Psoas muscle (tissue), 8 donors: ENCODE measurements around the gene DCAF4L1. TPM values are rescaled to one million over a fixed set of nuclear protein-coding genes. Genes with fewer than 3 reads are reported as not detected.

Experiments used
- ATAC-seq, 4 donors: fragments of 200-7000 bp; cut with Tn5 transposase; one replicate each; pipeline ENCODE4 v1.9.1; 2020; ENCODE audit warnings: moderate library complexity in 3 of 4, mild to moderate bottlenecking in 2 of 4
- DNase-seq, 2 donors: peaks; one replicate each; pipeline ENCODE4 v3.0.0-alpha.2; 2020
- H3K27ac ChIP-seq: fragments of 200-600 bp; one replicate; pipeline ENCODE4 v1.8.0; 2022
- H3K27me3 ChIP-seq, 3 donors: fragments of 200-600 bp in 1 of 3; one replicate each; pipeline versions ENCODE4 v1.6.1 to v1.8.0; 2013 to 2022; ENCODE audit warnings: low read length in 2 of 3, mild to moderate bottlenecking in 2 of 3, moderate library complexity in 1 of 3; ENCODE audit not compliant: insufficient read depth in 3 of 3
- H3K36me3 ChIP-seq, 2 donors: fragments of 200-600 bp in 1 of 2; one replicate each; pipeline versions ENCODE4 v1.6.1 to v1.8.0; 2013 to 2022; ENCODE audit warnings: low read depth in 1 of 2, mild to moderate bottlenecking in 1 of 2, moderate library complexity in 1 of 2; ENCODE audit not compliant: insufficient read depth in 1 of 2
- H3K4me1 ChIP-seq: fragments of 200-600 bp; one replicate; pipeline ENCODE4 v1.8.0; 2022
- H3K4me3 ChIP-seq: fragments of 200-600 bp; one replicate; pipeline ENCODE4 v1.8.0; 2022; ENCODE audit warnings: mild to moderate bottlenecking
- H3K9me3 ChIP-seq: fragments of 200-600 bp; one replicate; pipeline ENCODE4 v1.8.0; 2022
- CTCF ChIP-seq: fragments of 200-600 bp; IDR thresholded peaks from one replicate; pipeline ENCODE4 v1.8.0; 2022; ENCODE audit warnings: antibody characterized with exemption
- whole genome bisulfite sequencing, 3 donors: extraction: QIAGEN DNeasy Blood & Tissue Kit; methylation state at CpG; one replicate each; pipeline versions ENCODE4 v1.1.6 to v1.1.7; 2013; 5-methylcytosine and 5-hydroxymethylcytosine counted together
- intact Hi-C, 2 donors: fragments of 100-400 bp; cut with DNase I; formaldehyde crosslinking; loops; one replicate each; pipeline versions ENCODE4 v1.11.0 to v1.14.2; 2022
- polyA plus RNA-seq, 3 donors: library from polyadenylated mRNA; stranded (reverse); fragments of 200-250 nt; gene quantifications; one replicate each; pipeline ENCODE4 v1.2.3, GENCODE V29; 2013
- total RNA-seq, 4 donors: library from RNA; stranded (reverse); fragmentation: NEBNext Ultra II Directional in 2 of 4; extraction: Animal tissue kit (Norgen Biotek cat#: 25700) in 2 of 4; gene quantifications; one replicate each; pipeline versions ENCODE4 v1.2.1 to v1.2.4, GENCODE V29; 2021 to 2023
- donor health status: healthy with polysubstance abuse.
- donor health status: DM: no; HTN: no; CAD: no; lungs with moderate emphysema.
- donor health status: Bipolar disorder and iron deficiency.
- donor health status: healthy.
- donor health status: DM: yes; HTN: yes; CAD: no.
- donor health status: DM: no; HTN: no; CAD: no.
- donor health status: DM: no; HTN: no; CAD: no.
- donor health status: DM: yes; HTN: yes; CAD: no.

Gene DCAF4L1
- total and polyA plus RNA-seq, 7 donors: 0.04 to 1.1 (median 0.25) TPM

- Histone ChIP-seq H3K9me3 (no peaks in the 10 kb centered on the region), H3K27me3 (no peaks in the 10 kb centered on the region), H3K4me1 (peaks cover 34% of the 10 kb centered on the region), H3K27ac (peak within 1 kb of the TSS; percentile 87), H3K4me3 (peak within 1 kb of the TSS; percentile 92), H3K36me3 (peaks cover 0 to 18% of the 10 kb centered on the region in 2 donors)
- ATAC-seq: peak; percentile 93 to 99 (median 96)
- WGBS, 3 donors: 1% methylated on average over 47 to 49 of the region's 49 CpGs
- peak; percentile 29 for TF ChIP-seq CTCF
- peak; percentile 85 to 91 for DNase-seq
- intact Hi-C loops: loop anchor here in 1 of 2 donors (2.0 kb wide), 1 partner anchor 56 kb away; the partner anchor contains the start of gene SLC30A9
These were observed 46.5 kb upstream of the DCAF4L1 start, which contains the start of gene TMEM33 for GRCh38 chr4:41934901-41935651. TMEM33 (plus strand) TSS chr4:41935429; CDS start chr4:41935485, 56 bp downstream.

GRCh38 chr4:41935652-41936021 is 45.9 kb upstream of the DCAF4L1 start:
- Histone ChIP-seq H3K9me3 (no peaks in the 10 kb centered on the region), H3K4me3 (peak overlapping the region; percentile 92), H3K27me3 (no peaks in the 10 kb centered on the region), H3K4me1 (peaks cover 34% of the 10 kb centered on the region), H3K36me3 (peaks cover 0 to 22% of the 10 kb centered on the region in 2 donors), H3K27ac (peak overlapping the region; percentile 87)
- no peak for TF ChIP-seq CTCF
- ATAC-seq (peak; percentile 28 to 60 (median 44)), DNase-seq (no peak)
- 1% methylated on average over 12 of the region's 12 CpGs for WGBS, 3 donors
- intact Hi-C loops: loop anchor here in 1 of 2 donors (2.0 kb wide), 1 partner anchor 55 kb away; the partner anchor contains the start of gene SLC30A9

GRCh38 chr4:41939016-41939626 is 42.4 kb upstream of the DCAF4L1 start:
- peak overlapping the region; percentile 47 for H3K27ac ChIP-seq
- H3K27me3 ChIP-seq: no peaks in the 10 kb centered on the region
- DNase-seq (no peak), ATAC-seq (peak; percentile 9 to 74 (median 52))
- no peak for TF ChIP-seq CTCF
- H3K4me3 ChIP-seq: no peak overlapping the region
- H3K36me3 ChIP-seq: peaks cover 0 to 42% of the 10 kb centered on the region in 2 donors
- H3K9me3 ChIP-seq: no peaks in the 10 kb centered on the region
- H3K4me1 ChIP-seq: peaks cover 40% of the 10 kb centered on the region
- intact Hi-C loops: no loop called here
- WGBS, 3 donors: 58 to 67% (median 66%) methylated on average over 3 of the region's 3 CpGs

- DNase-seq (no peak), ATAC-seq (no peak)
- Histone ChIP-seq H3K4me3 (no peak overlapping the region), H3K4me1 (peaks cover 40% of the 10 kb centered on the region), H3K9me3 (no peaks in the 10 kb centered on the region), H3K36me3 (peaks cover 0 to 59% of the 10 kb centered on the region in 2 donors), H3K27me3 (no peaks in the 10 kb centered on the region), H3K27ac (no peak overlapping the region)
- intact Hi-C loops: no loop called here
- TF ChIP-seq CTCF: no peak
These were observed 40.7 kb upstream of the DCAF4L1 start for GRCh38 chr4:41940834-41941233.
